Stimulated activated CD4-positive, alpha-beta T cell treated with anti-CD3 and anti-CD28 coated beads, Interleukin-12 subunit alpha, Interleukin-12 subunit beta, amount 100 ng/mL, for 48 hours (primary cell): ENCODE data around the gene ATG7.

Experiments
- DNase-seq, 3 donors: peaks; one replicate each; pipeline ENCODE4 v3.0.0-alpha.2; 2020; ENCODE audit warnings: low read depth in 2 of 3, low spot score in 1 of 3

Gene ATG7

GRCh38 chr3:11605398-11605797 is 333.2 kb downstream of the ATG7 start:
- no peak for DNase-seq

- no peak for DNase-seq
These were observed 334.0 kb downstream of the ATG7 start for GRCh38 chr3:11606090-11606784.

GRCh38 chr3:11606865-11607440 is 334.8 kb downstream of the ATG7 start:
- no peak for DNase-seq
